NCI-H510A (cell line): Measurements from ENCODE around the gene KRT33B.
"Not testable (repeated sequence)": the region's sequence is repeated elsewhere in the genome, so short reads cannot be mapped to it uniquely, and the experiment has no call there.

Experiments used
- DNase-seq: peaks from one replicate; lab custom pipeline; 2025; lab: John Stamatoyannopoulos, UW

KRT33B gene

DNA sequence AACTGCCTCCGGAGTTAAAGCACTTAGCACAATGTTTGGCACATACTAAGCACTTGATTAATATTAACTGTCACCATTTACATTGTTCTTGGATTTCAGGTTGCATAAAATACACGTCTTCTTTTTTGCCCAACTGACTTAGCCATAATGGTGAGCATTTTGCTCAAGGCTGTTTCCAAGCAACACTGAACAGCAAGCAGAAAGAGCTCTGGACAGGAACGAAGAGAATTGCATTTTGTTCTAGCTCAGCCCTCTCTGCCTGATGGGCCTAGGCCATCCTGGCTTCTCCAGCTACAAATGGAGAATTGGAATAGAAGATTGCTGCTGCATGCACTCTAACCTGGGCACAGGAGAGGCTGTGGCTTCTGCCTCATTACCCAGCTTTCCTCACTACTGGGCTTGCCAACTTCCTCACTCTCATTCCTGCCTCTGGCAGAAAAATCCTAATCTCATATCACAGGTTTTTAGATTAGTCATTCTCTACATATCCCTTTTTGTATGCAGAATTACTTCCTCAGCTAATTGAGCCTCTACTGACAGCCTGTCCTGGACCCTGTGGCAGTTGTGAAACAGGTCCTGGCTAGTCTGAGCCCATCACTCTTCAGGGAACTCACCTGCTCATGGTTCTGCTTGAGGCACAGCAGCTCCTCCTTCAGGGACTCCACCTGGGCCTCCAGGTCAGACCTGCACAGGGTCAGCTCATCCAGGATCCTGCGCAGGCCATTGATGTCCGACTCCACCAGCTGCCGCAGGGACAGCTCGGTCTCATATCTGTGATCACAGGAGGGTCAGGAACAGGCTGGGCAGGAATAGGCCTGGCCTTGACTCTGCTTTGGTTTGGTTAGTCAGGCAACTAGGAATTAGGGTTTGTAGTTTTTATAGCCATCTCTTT is 21.5 kb downstream of the KRT33B start:
- DNase-seq, result no peak

- DNase-seq, result not testable (repeated sequence)
Observed at GRCh38 chr17:41346421-41346820, 23.2 kb downstream of the KRT33B start.

- DNase-seq, result no peak
Observed at GRCh38 chr17:41345992-41346391, 23.6 kb downstream of the KRT33B start.

DNA sequence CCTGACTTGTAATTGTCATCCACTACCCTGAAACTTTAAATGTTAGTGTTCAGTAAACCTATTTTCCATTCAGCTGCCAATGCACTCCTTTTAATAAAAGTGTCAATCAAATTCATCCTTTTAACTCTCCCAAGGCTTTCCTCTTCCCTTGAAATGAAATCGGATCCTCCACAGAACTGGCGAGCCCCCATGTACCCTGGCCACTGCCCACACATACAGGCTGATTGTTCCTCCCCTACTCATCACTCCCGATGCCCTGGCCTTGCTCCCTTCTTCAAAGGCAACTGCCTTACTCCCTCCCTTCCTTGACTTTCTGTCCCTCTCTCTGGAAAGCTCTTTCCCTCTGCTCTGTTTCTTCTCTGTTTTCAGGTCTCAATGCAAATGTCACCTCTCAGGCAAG is 26.6 kb downstream of the KRT33B start:
- no peak for DNase-seq

DNA sequence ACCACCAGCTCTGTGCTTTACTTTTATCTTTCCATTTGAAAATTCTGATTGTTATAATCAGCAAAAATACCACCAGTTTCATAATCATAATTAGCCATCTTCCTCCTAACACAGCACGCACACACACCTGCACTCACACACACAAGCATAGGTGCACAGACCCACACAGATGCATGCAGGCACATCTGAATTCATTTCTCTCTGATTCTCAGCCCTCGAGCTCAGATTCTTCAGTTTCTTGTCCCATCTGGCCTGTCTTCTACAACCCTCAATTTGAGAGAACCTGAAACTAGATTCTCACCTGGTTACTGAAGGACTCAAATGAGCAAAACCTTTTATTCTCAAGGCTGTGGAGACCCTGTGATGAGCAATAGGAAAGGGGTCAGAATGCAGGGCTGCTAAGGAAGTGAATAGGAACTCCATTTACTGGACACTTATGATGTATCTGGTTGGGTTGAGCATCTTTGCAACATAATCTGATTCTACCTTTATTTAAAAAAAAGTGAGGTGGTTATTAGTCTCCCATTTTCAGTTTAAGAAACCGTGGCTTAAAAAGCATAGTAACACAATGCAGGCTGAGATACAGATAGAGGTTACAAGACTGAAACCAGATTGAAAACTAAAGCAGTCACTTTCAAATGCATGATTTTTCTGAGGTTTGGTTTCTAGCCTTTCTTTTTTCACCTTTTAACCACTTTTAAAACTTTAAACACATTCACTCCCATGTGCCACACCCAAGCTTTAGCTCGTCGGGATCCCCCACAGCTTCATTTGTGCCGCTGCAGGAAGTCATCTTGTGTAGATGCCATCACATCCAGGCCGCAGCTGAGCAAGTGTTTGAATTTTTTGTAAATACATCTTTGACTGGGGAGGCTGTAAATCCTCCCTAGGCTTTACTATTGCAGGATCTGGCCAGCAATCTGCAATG is 28.4 kb downstream of the KRT33B start:
- no peak for DNase-seq

GRCh38 chr17:41340494-41340893 is 29.1 kb downstream of the KRT33B start:
- DNase-seq, result no peak

GRCh38 chr17:41339571-41340172 is 29.9 kb downstream of the KRT33B start:
- DNase-seq, result no peak

GRCh38 chr17:41338961-41339485 is 30.6 kb downstream of the KRT33B start:
- DNase-seq, result no peak

- DNase-seq, result no peak
Observed at GRCh38 chr17:41335747-41336146, 33.9 kb downstream of the KRT33B start.

DNA sequence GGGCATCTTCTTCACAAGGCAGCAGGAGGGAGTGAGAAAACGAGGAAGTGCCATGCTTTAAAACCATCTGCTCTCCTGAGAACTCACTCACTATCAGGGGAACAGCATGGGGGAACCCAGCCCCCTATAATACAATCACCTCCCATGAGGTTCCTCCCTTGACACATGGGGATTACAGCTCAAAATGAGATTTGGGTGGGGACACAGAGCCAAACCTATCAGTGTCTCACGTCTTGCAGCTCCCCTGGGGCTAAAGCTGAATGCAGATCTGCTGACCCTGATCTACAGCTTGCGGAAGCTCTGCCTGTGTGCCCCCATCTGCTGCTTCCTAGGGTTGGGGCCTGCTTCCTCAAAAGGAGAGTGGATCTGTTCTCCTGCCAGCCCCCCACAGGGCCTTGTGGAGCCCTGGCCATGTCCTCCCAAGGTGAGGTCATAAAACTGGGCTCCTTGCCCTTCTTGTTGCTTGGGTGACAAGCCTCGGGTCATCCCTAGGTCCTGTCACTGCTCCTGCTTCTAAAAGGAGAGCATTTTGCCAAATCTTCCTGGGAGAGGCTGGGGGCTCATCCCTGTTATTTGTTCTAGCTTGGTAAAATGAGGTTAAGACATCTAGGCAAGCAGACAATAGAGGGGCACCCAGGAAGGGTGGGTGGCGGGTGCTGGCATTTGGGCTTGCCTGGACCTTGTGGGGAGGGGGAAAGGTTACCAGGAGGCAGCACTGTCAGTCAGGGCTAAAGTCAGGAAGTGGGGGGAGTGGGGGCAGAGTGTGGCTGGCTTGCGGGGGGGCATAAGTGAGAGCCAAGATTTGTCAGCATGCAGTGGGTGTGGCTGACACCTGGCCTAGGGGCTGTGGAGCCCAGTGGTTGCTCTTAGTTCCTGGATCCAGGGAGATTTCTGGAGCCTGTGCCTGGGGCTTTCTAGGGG is 35.0 kb downstream of the KRT33B start:
- DNase-seq, result no peak

GRCh38 chr17:41333836-41334235 is 35.8 kb downstream of the KRT33B start:
- no peak for DNase-seq

- DNase-seq, result no peak
Observed at GRCh38 chr17:41333098-41333497, 36.5 kb downstream of the KRT33B start.

DNA sequence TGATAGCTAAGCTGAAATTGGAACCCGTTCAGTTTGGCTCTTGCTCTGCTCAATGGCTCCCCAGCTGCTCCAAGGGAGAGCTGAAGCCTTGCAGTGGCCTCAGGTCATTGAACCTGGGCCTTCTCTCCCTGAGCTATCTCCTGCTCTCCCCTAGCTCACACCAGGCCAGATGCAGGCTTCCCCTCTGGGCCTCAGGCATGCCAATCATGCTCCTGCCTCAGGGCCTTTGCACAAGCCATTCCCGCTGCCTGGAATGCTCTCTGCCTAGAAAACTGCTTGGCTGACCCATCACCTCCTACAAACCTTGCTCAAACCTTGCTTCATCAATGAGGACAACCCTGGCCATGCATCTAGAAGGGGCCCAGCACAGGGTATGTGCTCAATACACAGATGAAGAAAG is 37.4 kb downstream of the KRT33B start:
- no peak for DNase-seq

- DNase-seq, result no peak
Observed at GRCh38 chr17:41331606-41332005, 38.0 kb downstream of the KRT33B start.

GRCh38 chr17:41329279-41329948 is 40.2 kb downstream of the KRT33B start:
- DNase-seq, result no peak

DNA sequence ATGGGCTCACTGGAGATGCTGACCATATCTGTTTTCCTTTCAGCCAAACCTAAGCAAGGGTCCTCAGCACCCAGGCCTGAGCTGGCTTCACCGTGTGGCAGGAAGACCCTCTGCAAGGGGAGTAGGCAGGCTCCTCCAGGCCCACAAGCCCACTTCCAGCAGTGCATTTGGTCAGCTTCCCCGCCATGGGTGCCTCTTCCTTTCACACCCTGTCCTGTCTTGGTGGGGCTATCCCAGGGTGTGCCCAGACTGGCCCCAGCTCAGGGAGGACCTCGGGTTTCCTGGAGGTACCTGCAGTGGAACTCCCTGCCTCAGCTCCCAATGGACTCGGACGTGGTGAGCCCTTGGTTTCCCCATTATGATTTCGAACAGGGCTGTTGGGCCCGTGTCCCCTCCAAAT is 41.4 kb downstream of the KRT33B start:
- no peak for DNase-seq

- no peak for DNase-seq
Observed at GRCh38 chr17:41327411-41328120, 42.0 kb downstream of the KRT33B start.

- no peak for DNase-seq
Observed at GRCh38 chr17:41326173-41327145, 43.2 kb downstream of the KRT33B start.

- no peak for DNase-seq
Observed at GRCh38 chr17:41325611-41326010, 44.0 kb downstream of the KRT33B start.
